Measurements from ENCODE around the gene MAP7D3.

The MAP7D3 gene

GRCh38 chrX:136183172-136183571 lies 68.0 kb downstream of the MAP7D3 start:
- no peak overlapping the region for H3K18ac ChIP-seq (ENCODE audit: low read length)
- peaks cover 0 to 3% (median 0%) of the 10 kb centered on the region in 3 experiments for H3K27me3 ChIP-seq (ENCODE audit: control insufficient read depth in 3 of 3, insufficient read depth in 3 of 3, low read depth in 1 of 3, low read length in 3 of 3)
- H4K8ac ChIP-seq (ENCODE audit: low read depth, low read length), result no peak overlapping the region
- no peak overlapping the region for H2AK5ac ChIP-seq (ENCODE audit: low read depth, low read length)
- no peak overlapping the region for H3K27ac ChIP-seq (replicated peaks; ENCODE audit: low read length)
- H3K9ac ChIP-seq (ENCODE audit: low read depth, low read length, poor library complexity), result no peak overlapping the region
- H3K4me2 ChIP-seq (ENCODE audit: insufficient read depth, low read length, poor library complexity, severe bottlenecking), result no peak overlapping the region
- H2BK15ac ChIP-seq (ENCODE audit: low read length), result no peak overlapping the region
- H3K23ac ChIP-seq (ENCODE audit: low read depth, low read length, poor library complexity), result no peak overlapping the region
- no peak overlapping the region for H2AFZ ChIP-seq (ENCODE audit: low read length)
- no peak overlapping the region for H3K4me3 ChIP-seq (ENCODE audit: low read length in 2 of 2)
- H2BK120ac ChIP-seq (ENCODE audit: low read depth, low read length), result no peak overlapping the region
- H3K14ac ChIP-seq (ENCODE audit: low read length), result no peak overlapping the region
- H2BK12ac ChIP-seq (ENCODE audit: low read length), result no peak overlapping the region
- no peak overlapping the region for H2BK5ac ChIP-seq (ENCODE audit: low read length)
- no peak overlapping the region for H4K91ac ChIP-seq (ENCODE audit: low read depth, low read length, poor library complexity)
- H3K9me3 ChIP-seq (replicated peaks in 1 of 2; ENCODE audit: control insufficient read depth in 2 of 2, insufficient read depth in 1 of 2, low read depth in 1 of 2, low read length in 2 of 2), result no peaks in the 10 kb centered on the region
- H3K4me1 ChIP-seq (ENCODE audit: control insufficient read depth in 2 of 2, insufficient read depth in 1 of 2, low read depth in 1 of 2, low read length in 2 of 2), result no peaks in the 10 kb centered on the region
- H3K36me3 ChIP-seq (replicated peaks in 1 of 2; ENCODE audit: control insufficient read depth in 2 of 2, insufficient read depth in 2 of 2, low read length in 2 of 2), result no peaks in the 10 kb centered on the region
- no peak overlapping the region for H3K4ac ChIP-seq (ENCODE audit: low read length)
- H3K79me1 ChIP-seq (ENCODE audit: low read depth, low read length), result no peaks in the 10 kb centered on the region
- no peak for DNase-seq (ENCODE audit: low spot score)
- WGBS, 2 donors (ENCODE audit: extremely low coverage in 2 of 2, insufficient read length in 2 of 2, insufficient replicate concordance in 1 of 2), result no CpG with 5 or more reads among the region's 4 CpGs

- Histone ChIP-seq H4K8ac (ENCODE audit: low read depth, low read length) (no peak overlapping the region), H3K9me3 (replicated peaks in 1 of 2; ENCODE audit: control insufficient read depth in 2 of 2, insufficient read depth in 1 of 2, low read depth in 1 of 2, low read length in 2 of 2) (no peaks in the 10 kb centered on the region), H3K4me2 (ENCODE audit: insufficient read depth, low read length, poor library complexity, severe bottlenecking) (no peak overlapping the region), H4K91ac (ENCODE audit: low read depth, low read length, poor library complexity) (no peak overlapping the region), H3K79me1 (ENCODE audit: low read depth, low read length) (no peaks in the 10 kb centered on the region), H3K27ac (replicated peaks; ENCODE audit: low read length) (no peak overlapping the region), H3K4me3 (ENCODE audit: low read length in 2 of 2) (no peak overlapping the region), H3K23ac (ENCODE audit: low read depth, low read length, poor library complexity) (no peak overlapping the region), H3K4ac (ENCODE audit: low read length) (no peak overlapping the region), H3K27me3 (ENCODE audit: control insufficient read depth in 3 of 3, insufficient read depth in 3 of 3, low read depth in 1 of 3, low read length in 3 of 3) (peaks cover 0 to 3% (median 0%) of the 10 kb centered on the region in 3 experiments), H3K4me1 (ENCODE audit: control insufficient read depth in 2 of 2, insufficient read depth in 1 of 2, low read depth in 1 of 2, low read length in 2 of 2) (no peaks in the 10 kb centered on the region), H2AFZ (ENCODE audit: low read length) (no peak overlapping the region), H2AK5ac (ENCODE audit: low read depth, low read length) (no peak overlapping the region), H3K14ac (ENCODE audit: low read length) (no peak overlapping the region), H3K18ac (ENCODE audit: low read length) (no peak overlapping the region), H2BK5ac (ENCODE audit: low read length) (no peak overlapping the region), H2BK15ac (ENCODE audit: low read length) (no peak overlapping the region), H3K36me3 (replicated peaks in 1 of 2; ENCODE audit: control insufficient read depth in 2 of 2, insufficient read depth in 2 of 2, low read length in 2 of 2) (no peaks in the 10 kb centered on the region), H3K9ac (ENCODE audit: low read depth, low read length, poor library complexity) (no peak overlapping the region), H2BK12ac (ENCODE audit: low read length) (no peak overlapping the region), H2BK120ac (ENCODE audit: low read depth, low read length) (no peak overlapping the region)
- WGBS, 2 donors (ENCODE audit: extremely low coverage in 2 of 2, insufficient read length in 2 of 2, insufficient replicate concordance in 1 of 2), result no CpG with 5 or more reads among the region's 3 CpGs
- DNase-seq (ENCODE audit: low spot score), result no peak
Measured at GRCh38 chrX:136182414-136182813, 68.8 kb downstream of the MAP7D3 start.

GRCh38 chrX:136179133-136179532 lies 72.1 kb downstream of the MAP7D3 start:
- Histone ChIP-seq H3K27me3 (ENCODE audit: control insufficient read depth in 3 of 3, insufficient read depth in 3 of 3, low read depth in 1 of 3, low read length in 3 of 3) (peaks cover 0 to 3% (median 0%) of the 10 kb centered on the region in 3 experiments), H3K18ac (ENCODE audit: low read length) (no peak overlapping the region), H2AK5ac (ENCODE audit: low read depth, low read length) (no peak overlapping the region), H3K4me3 (ENCODE audit: low read length in 2 of 2) (no peak overlapping the region), H3K4me2 (ENCODE audit: insufficient read depth, low read length, poor library complexity, severe bottlenecking) (no peak overlapping the region), H2BK12ac (ENCODE audit: low read length) (no peak overlapping the region), H3K14ac (ENCODE audit: low read length) (no peak overlapping the region), H3K27ac (replicated peaks; ENCODE audit: low read length) (no peak overlapping the region), H3K79me1 (ENCODE audit: low read depth, low read length) (no peaks in the 10 kb centered on the region), H3K4me1 (ENCODE audit: control insufficient read depth in 2 of 2, insufficient read depth in 1 of 2, low read depth in 1 of 2, low read length in 2 of 2) (no peaks in the 10 kb centered on the region), H3K9ac (ENCODE audit: low read depth, low read length, poor library complexity) (no peak overlapping the region), H2BK120ac (ENCODE audit: low read depth, low read length) (no peak overlapping the region), H2BK5ac (ENCODE audit: low read length) (no peak overlapping the region), H3K4ac (ENCODE audit: low read length) (no peak overlapping the region), H2AFZ (ENCODE audit: low read length) (no peak overlapping the region), H3K36me3 (replicated peaks in 1 of 2; ENCODE audit: control insufficient read depth in 2 of 2, insufficient read depth in 2 of 2, low read length in 2 of 2) (no peaks in the 10 kb centered on the region), H3K9me3 (replicated peaks in 1 of 2; ENCODE audit: control insufficient read depth in 2 of 2, insufficient read depth in 1 of 2, low read depth in 1 of 2, low read length in 2 of 2) (no peaks in the 10 kb centered on the region), H3K23ac (ENCODE audit: low read depth, low read length, poor library complexity) (no peak overlapping the region), H2BK15ac (ENCODE audit: low read length) (no peak overlapping the region), H4K91ac (ENCODE audit: low read depth, low read length, poor library complexity) (no peak overlapping the region), H4K8ac (ENCODE audit: low read depth, low read length) (no peak overlapping the region)
- no CpG with 5 or more reads among the region's 4 CpGs for WGBS, 2 donors (ENCODE audit: extremely low coverage in 2 of 2, insufficient read length in 2 of 2, insufficient replicate concordance in 1 of 2)
- DNase-seq (ENCODE audit: low spot score), result no peak

GRCh38 chrX:136176399-136176825 lies 74.8 kb downstream of the MAP7D3 start:
- H3K18ac ChIP-seq (ENCODE audit: low read length), result no peak overlapping the region
- H3K4me1 ChIP-seq (ENCODE audit: control insufficient read depth in 2 of 2, insufficient read depth in 1 of 2, low read depth in 1 of 2, low read length in 2 of 2), result no peaks in the 10 kb centered on the region
- H2BK5ac ChIP-seq (ENCODE audit: low read length), result no peak overlapping the region
- H3K36me3 ChIP-seq (replicated peaks in 1 of 2; ENCODE audit: control insufficient read depth in 2 of 2, insufficient read depth in 2 of 2, low read length in 2 of 2), result no peaks in the 10 kb centered on the region
- H3K9ac ChIP-seq (ENCODE audit: low read depth, low read length, poor library complexity), result no peak overlapping the region
- no peak overlapping the region for H4K8ac ChIP-seq (ENCODE audit: low read depth, low read length)
- H2AK5ac ChIP-seq (ENCODE audit: low read depth, low read length), result no peak overlapping the region
- no peak overlapping the region for H3K14ac ChIP-seq (ENCODE audit: low read length)
- no peak for DNase-seq (ENCODE audit: low spot score)
- no peak overlapping the region for H2BK12ac ChIP-seq (ENCODE audit: low read length)
- H3K23ac ChIP-seq (ENCODE audit: low read depth, low read length, poor library complexity), result no peak overlapping the region
- H3K4ac ChIP-seq (ENCODE audit: low read length), result no peak overlapping the region
- H2BK120ac ChIP-seq (ENCODE audit: low read depth, low read length), result no peak overlapping the region
- no peak overlapping the region for H3K4me2 ChIP-seq (ENCODE audit: insufficient read depth, low read length, poor library complexity, severe bottlenecking)
- H3K4me3 ChIP-seq (ENCODE audit: low read length in 2 of 2), result no peak overlapping the region
- no peak overlapping the region for H4K91ac ChIP-seq (ENCODE audit: low read depth, low read length, poor library complexity)
- no peaks in the 10 kb centered on the region for H3K27me3 ChIP-seq (ENCODE audit: control insufficient read depth in 3 of 3, insufficient read depth in 3 of 3, low read depth in 1 of 3, low read length in 3 of 3)
- no CpG with 5 or more reads among the region's 2 CpGs for WGBS, 2 donors (ENCODE audit: extremely low coverage in 2 of 2, insufficient read length in 2 of 2, insufficient replicate concordance in 1 of 2)
- H2AFZ ChIP-seq (ENCODE audit: low read length), result no peak overlapping the region
- no peaks in the 10 kb centered on the region for H3K79me1 ChIP-seq (ENCODE audit: low read depth, low read length)
- H3K27ac ChIP-seq (replicated peaks; ENCODE audit: low read length), result no peak overlapping the region
- no peak overlapping the region for H2BK15ac ChIP-seq (ENCODE audit: low read length)
- no peaks in the 10 kb centered on the region for H3K9me3 ChIP-seq (replicated peaks in 1 of 2; ENCODE audit: control insufficient read depth in 2 of 2, insufficient read depth in 1 of 2, low read depth in 1 of 2, low read length in 2 of 2)
